Measurements from ENCODE around the gene CBFB.
"Not testable (repeated sequence)": the region's sequence is repeated elsewhere in the genome, so short reads cannot be mapped to it uniquely, and the experiment has no call there.

Gene CBFB

GRCh38 chr16:67016681-67017420 is 12.1 kb upstream of the CBFB start:
- no peak for DNase-seq

- no peak for DNase-seq
Measured at GRCh38 chr16:67017421-67017750, 11.6 kb upstream of the CBFB start.

- DNase-seq: peak; percentile 95
Measured at GRCh38 chr16:67017810-67018488, 11.0 kb upstream of the CBFB start.

- no peak for DNase-seq
Measured at GRCh38 chr16:67019171-67019570, 9.8 kb upstream of the CBFB start.

- DNase-seq: no peak
Measured at GRCh38 chr16:67021321-67021720, 7.6 kb upstream of the CBFB start.

- no peak for DNase-seq
Measured at GRCh38 chr16:67022531-67023214, 6.3 kb upstream of the CBFB start.

- no peak for DNase-seq
Measured at GRCh38 chr16:67023689-67024088, 5.3 kb upstream of the CBFB start.

- no peak for DNase-seq
Measured at GRCh38 chr16:67024384-67025209, 4.4 kb upstream of the CBFB start.

- DNase-seq: no peak
Measured at GRCh38 chr16:67025210-67025550, 3.8 kb upstream of the CBFB start.

- DNase-seq: no peak
Measured at GRCh38 chr16:67026570-67026969, 2.4 kb upstream of the CBFB start.

- no peak for DNase-seq
Measured at GRCh38 chr16:67027046-67027445, 1.9 kb upstream of the CBFB start.

GRCh38 chr16:67028167-67028695 is 718 bp upstream of the CBFB start:
- DNase-seq: no peak

GRCh38 chr16:67029254-67030096 is 526 bp downstream of the CBFB start:
- DNase-seq: peak; percentile 67

GRCh38 chr16:67030221-67030962 is 1.4 kb downstream of the CBFB start:
- DNase-seq: no peak

GRCh38 chr16:67034487-67034886 is 5.5 kb downstream of the CBFB start:
- no peak for DNase-seq

GRCh38 chr16:67035364-67035763 is 6.4 kb downstream of the CBFB start:
- no peak for DNase-seq

- no peak for DNase-seq
Measured at GRCh38 chr16:67036323-67036741, 7.4 kb downstream of the CBFB start.

- peak; percentile 62 for DNase-seq
Measured at GRCh38 chr16:67039260-67040020, 10.5 kb downstream of the CBFB start.

GRCh38 chr16:67040166-67040565 is 11.2 kb downstream of the CBFB start:
- no peak for DNase-seq

- DNase-seq: no peak
Measured at GRCh38 chr16:67040906-67041305, 12.0 kb downstream of the CBFB start.

- not testable (repeated sequence) for DNase-seq
Measured at GRCh38 chr16:67041520-67041919, 12.6 kb downstream of the CBFB start.

Measured in activated CD4-positive, alpha-beta T cell treated with anti-CD3 and anti-CD28 coated beads, Interleukin-2, Interleukin-6, amounts not matched to agents 100 ng/mL and 50 ng/mL, durations not matched to agents 16 hours and 8 hours (primary cell).